IMR-90 (cell line): ENCODE data around the gene NME4. TPM values are rescaled to one million over a fixed set of nuclear protein-coding genes. Genes with fewer than 3 reads are reported as not detected.

ENCODE experiments used
- ATAC-seq: fragments of 200-7000 bp; cut with Tn5 transposase; 2 replicates; pipeline ENCODE4 v1.9.1; 2020; ENCODE audit warnings: low read depth, mild to moderate bottlenecking, moderate library complexity
- BruUV-seq: library from RNA; stranded (reverse); fragments of 400-500 nt; replicated peaks from 2 replicates; lab custom pipeline; 2021; lab: Mats Ljungman, UMichigan
- CTCF ChIA-PET: fragments of 300-600 bp; formaldehyde crosslinking; extraction: SDS; loops from one replicate; lab custom pipeline; 2021; ENCODE audit warnings: antibody characterized with exemption; lab: Yijun Ruan, JAX
- POLR2A ChIA-PET: fragments of 300-600 bp; sonication (Branson Sonifier 250); formaldehyde crosslinking; loops from one replicate; lab custom pipeline; 2022; ENCODE audit warnings: antibody characterized with exemption; ENCODE audit not compliant: unreplicated experiment; lab: Charles Lee
- DNase-seq: peaks from one replicate; pipeline ENCODE4 v3.0.0; 2013
- H2AFZ ChIP-seq: replicated peaks from 2 replicates; pipeline ENCODE3; 2013; ENCODE audit warnings: low read length, mild to moderate bottlenecking; ENCODE audit not compliant: poor library complexity
- H2AK5ac ChIP-seq: 2 replicates; pipeline ENCODE4 v1.6.1; 2013; ENCODE audit warnings: low read depth, low read length, inconsistent platforms
- H2AK9ac ChIP-seq: replicated peaks from 2 replicates; pipeline ENCODE3; 2013; ENCODE audit warnings: mild to moderate bottlenecking, low read depth, low read length, moderate library complexity; ENCODE audit not compliant: poor library complexity
- H2BK120ac ChIP-seq: 2 replicates; pipeline ENCODE4 v1.6.1; 2013; ENCODE audit warnings: low read depth, low read length, inconsistent platforms
- H2BK15ac ChIP-seq: 3 replicates; pipeline ENCODE4 v1.6.1; 2013; ENCODE audit warnings: low read depth, low read length, inconsistent platforms
- H2BK20ac ChIP-seq: 2 replicates; pipeline ENCODE4 v1.6.1; 2013; ENCODE audit warnings: low read depth, mild to moderate bottlenecking, inconsistent platforms, low read length, moderate library complexity
- H2BK5ac ChIP-seq: 2 replicates; pipeline ENCODE4 v1.6.1; 2013; ENCODE audit warnings: mild to moderate bottlenecking, low read depth, low read length, inconsistent platforms; ENCODE audit not compliant: poor library complexity, severe bottlenecking
- H3K14ac ChIP-seq: replicated peaks from 2 replicates; pipeline ENCODE4 v1.6.1; 2013; ENCODE audit warnings: low read depth, low read length, inconsistent platforms
- H3K18ac ChIP-seq: 2 replicates; pipeline ENCODE4 v1.6.1; 2013; ENCODE audit warnings: low read depth, low read length, control low read depth
- H3K23ac ChIP-seq: 2 replicates; pipeline ENCODE4 v1.6.1; 2013; ENCODE audit warnings: low read depth, low read length, inconsistent platforms
- H3K27ac ChIP-seq: 2 replicates; pipeline ENCODE4 v1.5.1; 2013; ENCODE audit warnings: mild to moderate bottlenecking, control low read depth, low read length; ENCODE audit not compliant: insufficient read depth
- H3K27me3 ChIP-seq: 2 replicates; pipeline ENCODE4 v1.6.1; 2013; ENCODE audit warnings: low read length; ENCODE audit not compliant: control insufficient read depth, insufficient read depth
- H3K36me3 ChIP-seq: 2 replicates; pipeline ENCODE4 v1.6.1; 2013; ENCODE audit warnings: low read length, mixed read lengths; ENCODE audit not compliant: control insufficient read depth, insufficient read depth
- H3K4ac ChIP-seq: 2 replicates; pipeline ENCODE4 v1.6.1; 2013; ENCODE audit warnings: low read depth, low read length, inconsistent platforms
- H3K4me1 ChIP-seq: 2 replicates; pipeline ENCODE4 v1.6.1; 2013; ENCODE audit warnings: low read length, mixed read lengths; ENCODE audit not compliant: control insufficient read depth, insufficient read depth
- H3K4me2 ChIP-seq: 2 replicates; pipeline ENCODE4 v1.6.1; 2013; ENCODE audit warnings: low read depth, mild to moderate bottlenecking, control low read depth, low read length, moderate library complexity
- H3K4me3 ChIP-seq: 2 replicates; pipeline ENCODE4 v1.5.1; 2013; ENCODE audit warnings: low read depth, mild to moderate bottlenecking, control low read depth, low read length, moderate library complexity; ENCODE audit not compliant: insufficient read depth
- H3K56ac ChIP-seq: 2 replicates; pipeline ENCODE4 v1.6.1; 2013; ENCODE audit warnings: low read length, inconsistent platforms; ENCODE audit not compliant: insufficient read depth; ENCODE audit errors: extremely low read depth
- H3K79me1 ChIP-seq, 2 experiments: 2 replicates each; pipeline ENCODE4 v1.6.1; 2013; ENCODE audit warnings: low read length in 2 of 2, inconsistent platforms in 1 of 2, low read depth in 1 of 2
- H3K9ac ChIP-seq: 2 replicates; pipeline ENCODE4 v1.6.1; 2013; ENCODE audit warnings: low read depth, low read length, control low read depth
- H3K9me1 ChIP-seq: 2 replicates; pipeline ENCODE4 v1.6.1; 2013; ENCODE audit warnings: low read length, inconsistent platforms; ENCODE audit not compliant: insufficient read depth
- H3K9me3 ChIP-seq: 2 replicates; pipeline ENCODE4 v1.6.1; 2013; ENCODE audit warnings: low read length; ENCODE audit not compliant: control insufficient read depth, insufficient read depth
- H4K20me1 ChIP-seq: 2 replicates; pipeline ENCODE4 v1.6.1; 2013; ENCODE audit warnings: low read length, inconsistent platforms; ENCODE audit not compliant: insufficient read depth
- H4K5ac ChIP-seq: 2 replicates; pipeline ENCODE4 v1.6.1; 2013; ENCODE audit warnings: mild to moderate bottlenecking, low read depth, low read length, control low read depth
- H4K8ac ChIP-seq, 2 experiments: 2 replicates each; pipeline ENCODE4 v1.6.1; 2013; ENCODE audit warnings: low read depth in 2 of 2, low read length in 2 of 2, control low read depth in 1 of 2, inconsistent platforms in 1 of 2
- H4K91ac ChIP-seq: 2 replicates; pipeline ENCODE4 v1.6.1; 2013; ENCODE audit warnings: low read depth, low read length, inconsistent platforms; ENCODE audit not compliant: insufficient read depth
- CEBPB ChIP-seq: IDR thresholded peaks from 2 replicates; pipeline ENCODE4 v1.6.1; 2012; ENCODE audit warnings: low read depth, low read length, improper control_type of control experiment
- CTCF ChIP-seq: conservative IDR thresholded peaks from 2 replicates; pipeline ENCODE4 v1.5.1; 2012; ENCODE audit warnings: mild to moderate bottlenecking, low read depth, low read length, improper control_type of control experiment
- ELK1 ChIP-seq: fragments of 150-350 bp; IDR thresholded peaks from 2 replicates; pipeline ENCODE4 v1.6.1; 2016; ENCODE audit warnings: low read depth, mild to moderate bottlenecking, low read length, moderate library complexity, borderline replicate concordance
- FOS ChIP-seq: fragments of 150-350 bp; IDR thresholded peaks from 2 replicates; pipeline ENCODE4 v1.6.1; 2016; ENCODE audit warnings: low read depth, low read length
- MAFK ChIP-seq: IDR thresholded peaks from 2 replicates; pipeline ENCODE4 v1.6.1; 2012; ENCODE audit warnings: low read depth, low read length, improper control_type of control experiment
- MXI1 ChIP-seq: IDR thresholded peaks from 2 replicates; pipeline ENCODE4 v1.6.1; 2012; ENCODE audit warnings: low read depth, mild to moderate bottlenecking, low read length, moderate library complexity, borderline replicate concordance
- POLR2A ChIP-seq: IDR thresholded peaks from 2 replicates; pipeline ENCODE4 v1.6.1; 2012; ENCODE audit warnings: mild to moderate bottlenecking, low read depth, low read length
- RAD21 ChIP-seq: IDR thresholded peaks from 2 replicates; pipeline ENCODE4 v1.6.1; 2012; ENCODE audit warnings: low read length, improper control_type of control experiment
- RFX5 ChIP-seq: IDR thresholded peaks from 2 replicates; pipeline ENCODE4 v1.8.0; 2012; ENCODE audit warnings: low read depth, mild to moderate bottlenecking, low read length, moderate library complexity
- SMC3 ChIP-seq: fragments of 150-350 bp; IDR thresholded peaks from 2 replicates; pipeline ENCODE4 v1.6.1; 2016; ENCODE audit warnings: low read depth, mild to moderate bottlenecking, antibody characterized with exemption, low read length, moderate library complexity
- USF2 ChIP-seq: fragments of 150-350 bp; IDR thresholded peaks from 2 replicates; pipeline ENCODE4 v1.6.1; 2017; ENCODE audit warnings: mild to moderate bottlenecking, antibody characterized with exemption, low read length, low read depth
- WGBS, 2 experiments: methylation state at CpG; one replicate each; pipeline versions ENCODE4 v1.1.5 to v1.1.7; 2013; ENCODE audit warnings: missing lambda C conversion rate in 2 of 2; ENCODE audit not compliant: insufficient read length in 1 of 2; ENCODE audit errors: extremely low coverage in 2 of 2; 5-methylcytosine and 5-hydroxymethylcytosine counted together
- dilution Hi-C: fragments of 300-500 bp; cut with HindIII; formaldehyde crosslinking; loops from one replicate; pipeline ENCODE4 v1.14.3; 2018; ENCODE audit warnings: low sequenced_read_pairs; ENCODE audit not compliant: unreplicated experiment
- in situ Hi-C: fragments of 300-500 bp; cut with MboI; formaldehyde crosslinking; loops from 3 replicates; pipeline ENCODE4 v1.14.3; 2019; ENCODE audit warnings: low sequenced_read_pairs, inconsistent platforms, mixed read lengths
- intact Hi-C: fragments of 100-400 bp; cut with micrococcal nuclease; formaldehyde crosslinking; loops from 2 replicates; pipeline ENCODE4 v1.10.0; 2022
- polyA plus RNA-seq, 3 experiments: library from polyadenylated mRNA; depleted of rRNA; stranded (reverse); fragments of >200 nt; gene quantifications; 2 replicates each; pipeline ENCODE4 v1.2.3, GENCODE V29; 2012; ENCODE audit warnings: low replicate concordance in 1 of 3
- total RNA-seq: library from RNA; depleted of rRNA; stranded (reverse); fragments of >200 nt; gene quantifications from 2 replicates; pipeline ENCODE4 v1.2.3, GENCODE V29; 2012

The NME4 gene
- total and polyA plus RNA-seq, 2 of the 4 experiments (the other 2 are of a cell fraction): 124 to 288 TPM

- Histone ChIP-seq H2AK9ac (peak overlapping the region; percentile 42), H3K18ac (no peak overlapping the region), H3K4me1 (peaks cover 2% of the 10 kb centered on the region; the same call in 1 of the 2 replicates), H2BK5ac (no peak overlapping the region), H2BK15ac (no peak overlapping the region), H2AK5ac (no peak overlapping the region), H3K27ac (no peak overlapping the region), H2BK20ac (no peak overlapping the region), H3K79me1 (peaks cover 13 to 29% of the 10 kb centered on the region in 2 experiments; a peak in 3 of 4 replicates), H3K9me3 (no peaks in the 10 kb centered on the region), H3K4me3 (no peak overlapping the region), H3K27me3 (no peaks in the 10 kb centered on the region), H4K5ac (no peak overlapping the region), H2BK120ac (no peak overlapping the region), H4K91ac (no peak overlapping the region), H2AFZ (no peak overlapping the region), H3K56ac (no peak overlapping the region), H3K23ac (peak overlapping the region; percentile 42; the same call in 1 of the 2 replicates), H3K36me3 (peaks cover 27% of the 10 kb centered on the region), H4K20me1 (peaks cover 16% of the 10 kb centered on the region), H3K4me2 (no peak overlapping the region), H3K14ac (no peak overlapping the region), H3K9ac (no peak overlapping the region), H3K4ac (no peak overlapping the region), H3K9me1 (no peaks in the 10 kb centered on the region), H4K8ac (no peak overlapping the region)
- intact Hi-C loops (no loop called here), dilution Hi-C loops (no loop called here), in situ Hi-C loops (no loop called here)
- ChIA-PET POLR2A (no interaction called here), CTCF (no interaction called here)
- DNase-seq (no peak), ATAC-seq (no peak)
- no TSS peak for BruUV-seq
- TF ChIP-seq RFX5 (no peak), SMC3 (no peak), RAD21 (no peak), ELK1 (no peak), USF2 (no peak), CTCF (no peak), MAFK (no peak), MXI1 (no peak), POLR2A (no peak), FOS (no peak), CEBPB (no peak)
- 97% methylated on average over 5 of the region's 16 CpGs; no CpG with 5 or more reads in 1 of the 2 experiments for WGBS, 2 experiments
Measured at GRCh38 chr16:379183-379960, 17.6 kb upstream of the NME4 start.
